HG02870 (cell line): Measurements from ENCODE around the gene STAT1.

Experiments
- ATAC-seq: cut with Tn5 transposase; IDR thresholded peaks from one replicate; pipeline ENCODE4 v1.9.1; 2021; ENCODE audit warnings: mild to moderate bottlenecking, moderate library complexity; ENCODE audit not compliant: unreplicated experiment

The STAT1 gene

GRCh38 chr2:191013932-191014652 is at the start of gene STAT1:
Gene STAT1 (minus strand): TSS chr2:191014171. CDS start chr2:191010003, 4,168 bp downstream.
- ATAC-seq = peak; percentile 84

GRCh38 chr2:191063584-191063983 is 49.6 kb upstream of the STAT1 start:
- ATAC-seq = no peak

- ATAC-seq = no peak
Observed at GRCh38 chr2:191061381-191061980, 47.5 kb upstream of the STAT1 start.

- no peak for ATAC-seq
Observed at GRCh38 chr2:191059308-191059707, 45.3 kb upstream of the STAT1 start.

- ATAC-seq = no peak
Observed at GRCh38 chr2:191056228-191056627, 42.3 kb upstream of the STAT1 start.

GRCh38 chr2:191053256-191053655 is 39.3 kb upstream of the STAT1 start:
- ATAC-seq = no peak

GRCh38 chr2:191051825-191052778 is 38.1 kb upstream of the STAT1 start:
- peak; percentile 35 for ATAC-seq

- no peak for ATAC-seq
Observed at GRCh38 chr2:191051177-191051576, 37.2 kb upstream of the STAT1 start.

- ATAC-seq = no peak
Observed at GRCh38 chr2:191050640-191050987, 36.6 kb upstream of the STAT1 start.

GRCh38 chr2:191049728-191050639 is 36.0 kb upstream of the STAT1 start:
- peak; percentile 81 for ATAC-seq

GRCh38 chr2:191048073-191048472 is 34.1 kb upstream of the STAT1 start:
- no peak for ATAC-seq

- no peak for ATAC-seq
Observed at GRCh38 chr2:191045141-191045540, 31.2 kb upstream of the STAT1 start.

- no peak for ATAC-seq
Observed at GRCh38 chr2:191043438-191043837, 29.5 kb upstream of the STAT1 start.

- ATAC-seq = no peak
Observed at GRCh38 chr2:191041418-191042161, 27.6 kb upstream of the STAT1 start.

- ATAC-seq = no peak
Observed at GRCh38 chr2:191039616-191040015, 25.6 kb upstream of the STAT1 start.

- ATAC-seq = no peak
Observed at GRCh38 chr2:191038741-191039140, 24.8 kb upstream of the STAT1 start.

- peak; percentile 58 for ATAC-seq
Observed at GRCh38 chr2:191038241-191038725, 24.3 kb upstream of the STAT1 start.

GRCh38 chr2:191037351-191037750 is 23.4 kb upstream of the STAT1 start:
- ATAC-seq = no peak

- no peak for ATAC-seq
Observed at GRCh38 chr2:191036363-191036762, 22.4 kb upstream of the STAT1 start.
